GM19438 (cell line): ENCODE results near the gene PCK2.

Source experiments
- ATAC-seq: cut with Tn5 transposase; IDR thresholded peaks from one replicate; pipeline ENCODE4 v1.9.1; 2021; ENCODE audit warnings: low read depth; ENCODE audit not compliant: unreplicated experiment

The PCK2 gene

GRCh38 chr14:24060984-24061913 is 32.9 kb upstream of the PCK2 start:
- no peak for ATAC-seq

GRCh38 chr14:24062216-24062980 is 31.7 kb upstream of the PCK2 start:
- no peak for ATAC-seq

- no peak for ATAC-seq
Measured at GRCh38 chr14:24063263-24063836, 30.8 kb upstream of the PCK2 start.

GRCh38 chr14:24064091-24064795 is 29.9 kb upstream of the PCK2 start:
- ATAC-seq = no peak

GRCh38 chr14:24064856-24065255 is 29.3 kb upstream of the PCK2 start:
- no peak for ATAC-seq

GRCh38 chr14:24065408-24065807 is 28.7 kb upstream of the PCK2 start:
- no peak for ATAC-seq

GRCh38 chr14:24066496-24067132 is 27.5 kb upstream of the PCK2 start:
- no peak for ATAC-seq

- ATAC-seq = no peak
Measured at GRCh38 chr14:24067133-24068082, 26.7 kb upstream of the PCK2 start.

- no peak for ATAC-seq
Measured at GRCh38 chr14:24068711-24069410, 25.2 kb upstream of the PCK2 start.

- no peak for ATAC-seq
Measured at GRCh38 chr14:24069411-24069735, 24.7 kb upstream of the PCK2 start.

GRCh38 chr14:24070285-24071143 is 23.6 kb upstream of the PCK2 start:
- no peak for ATAC-seq

GRCh38 chr14:24071144-24071697 is 22.9 kb upstream of the PCK2 start, which contains the start of gene CPNE6:
Gene CPNE6 (plus strand): TSS chr14:24071562. CDS start chr14:24072937, 1,375 bp downstream.
- ATAC-seq = no peak

GRCh38 chr14:24071836-24072430 is 22.2 kb upstream of the PCK2 start:
- ATAC-seq = no peak

GRCh38 chr14:24072436-24072835 is 21.7 kb upstream of the PCK2 start:
- no peak for ATAC-seq

- ATAC-seq = no peak
Measured at GRCh38 chr14:24072881-24073877, 20.9 kb upstream of the PCK2 start.
